Loucy (cell line): ENCODE measurements around the gene ZNF831.

Experiments
- H2AFZ ChIP-seq: fragments of 200-600 bp; sonication (generic); 2 replicates; pipeline ENCODE4 v1.6.0; 2016; ENCODE audit warnings: antibody characterized with exemption, mild to moderate bottlenecking, low read length, moderate library complexity
- H3F3A ChIP-seq: fragments of 200-600 bp; 2 replicates; pipeline ENCODE4 v1.6.0; 2016; ENCODE audit warnings: antibody characterized with exemption, low read depth, mild to moderate bottlenecking
- H3K27me3 ChIP-seq: fragments of 200-600 bp; sonication (generic); 2 replicates; pipeline ENCODE4 v1.6.1; 2014; ENCODE audit warnings: low read length, mild to moderate bottlenecking; ENCODE audit not compliant: insufficient read depth, poor library complexity, severe bottlenecking
- H3K36me3 ChIP-seq: fragments of 200-600 bp; sonication (generic); 2 replicates; pipeline ENCODE4 v1.6.1; 2016; ENCODE audit warnings: low read length; ENCODE audit not compliant: insufficient read depth
- H3K4me1 ChIP-seq: fragments of 200-600 bp; sonication (generic); 2 replicates; pipeline ENCODE4 v1.5.1; 2014; ENCODE audit warnings: low read length, mild to moderate bottlenecking; ENCODE audit not compliant: insufficient read depth, poor library complexity, severe bottlenecking
- H3K4me2 ChIP-seq: fragments of 200-600 bp; sonication (generic); 2 replicates; pipeline ENCODE4 v1.6.0; 2014; ENCODE audit warnings: antibody characterized with exemption, low read length, low read depth, mild to moderate bottlenecking; ENCODE audit not compliant: poor library complexity, severe bottlenecking
- H3K4me3 ChIP-seq: fragments of 200-600 bp; sonication (generic); 2 replicates; pipeline ENCODE4 v1.5.1; 2014; ENCODE audit warnings: low read length, mild to moderate bottlenecking, mixed read lengths; ENCODE audit not compliant: poor library complexity, severe bottlenecking
- H3K79me2 ChIP-seq: fragments of 200-600 bp; sonication (generic); 2 replicates; pipeline ENCODE4 v1.6.1; 2014; ENCODE audit warnings: low read length; ENCODE audit not compliant: insufficient read depth
- H3K9ac ChIP-seq: fragments of 200-600 bp; sonication (generic); 2 replicates; pipeline ENCODE4 v1.6.0; 2014; ENCODE audit warnings: mild to moderate bottlenecking, low read depth, low read length, moderate library complexity; ENCODE audit not compliant: poor library complexity, severe bottlenecking
- H3K9me2 ChIP-seq: fragments of 200-600 bp; sonication (generic); replicated peaks from 2 replicates; pipeline ENCODE4 v1.6.1; 2016; ENCODE audit warnings: low read depth, low read length, mixed read lengths
- H3K9me3 ChIP-seq: fragments of 200-600 bp; sonication (generic); 2 replicates; pipeline ENCODE4 v1.6.1; 2014; ENCODE audit warnings: mild to moderate bottlenecking, antibody characterized with exemption, low read length, low read depth; ENCODE audit not compliant: insufficient read depth
- H4K20me1 ChIP-seq: fragments of 200-600 bp; sonication (generic); 2 replicates; pipeline ENCODE4 v1.6.0; 2014; ENCODE audit warnings: antibody characterized with exemption, low read length, mild to moderate bottlenecking; ENCODE audit not compliant: insufficient read depth, poor library complexity, severe bottlenecking
- EZH2phosphoT487 ChIP-seq: fragments of 200-600 bp; IDR thresholded peaks from 2 replicates; pipeline ENCODE4 v1.6.1; 2018; ENCODE audit warnings: antibody characterized with exemption, mild to moderate bottlenecking, moderate library complexity, borderline replicate concordance
- TF ChIP-seq, protein P1 (sequence below): fragments of 200-600 bp; sonication (generic); conservative IDR thresholded peaks from 2 replicates; pipeline ENCODE4 v1.5.1; 2014; ENCODE audit warnings: mild to moderate bottlenecking, antibody characterized with exemption, low read length

ZNF831 gene

DNA sequence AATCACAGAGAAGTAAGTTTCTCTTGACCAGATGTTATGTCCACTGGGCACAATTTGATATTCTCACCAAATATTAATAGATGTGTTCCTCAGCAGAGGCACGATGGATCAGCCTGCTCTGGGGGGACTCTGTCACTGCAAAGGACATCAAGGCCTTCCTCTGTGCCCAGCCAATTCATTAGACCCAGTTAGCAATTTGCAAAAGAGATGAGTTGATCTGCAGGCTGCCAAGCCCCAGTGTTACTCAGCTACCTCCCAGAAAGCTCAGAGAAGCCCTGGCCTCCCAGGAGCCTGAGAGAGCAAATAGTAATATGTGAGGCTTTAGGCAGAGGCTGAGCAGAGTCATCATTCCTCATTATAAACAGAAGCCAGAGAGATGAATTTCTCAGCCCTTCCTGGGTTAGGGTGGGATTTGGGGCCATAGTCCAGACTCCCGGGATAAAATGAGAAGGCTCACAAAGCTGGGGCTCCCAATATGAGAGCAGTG is 54.2 kb downstream of the ZNF831 start:
- Histone ChIP-seq H3K9me3 (no peaks in the 10 kb centered on the region), H3F3A (no peaks in the 10 kb centered on the region), H2AFZ (no peak overlapping the region), H3K36me3 (no peaks in the 10 kb centered on the region), H3K27me3 (no peaks in the 10 kb centered on the region), H3K79me2 (no peaks in the 10 kb centered on the region), H3K9me2 (no peaks in the 10 kb centered on the region), H3K9ac (no peak overlapping the region), H3K4me2 (no peak overlapping the region), H3K4me3 (no peak overlapping the region), H4K20me1 (no peaks in the 10 kb centered on the region), H3K4me1 (no peaks in the 10 kb centered on the region)
- TF ChIP-seq, protein P1, sequence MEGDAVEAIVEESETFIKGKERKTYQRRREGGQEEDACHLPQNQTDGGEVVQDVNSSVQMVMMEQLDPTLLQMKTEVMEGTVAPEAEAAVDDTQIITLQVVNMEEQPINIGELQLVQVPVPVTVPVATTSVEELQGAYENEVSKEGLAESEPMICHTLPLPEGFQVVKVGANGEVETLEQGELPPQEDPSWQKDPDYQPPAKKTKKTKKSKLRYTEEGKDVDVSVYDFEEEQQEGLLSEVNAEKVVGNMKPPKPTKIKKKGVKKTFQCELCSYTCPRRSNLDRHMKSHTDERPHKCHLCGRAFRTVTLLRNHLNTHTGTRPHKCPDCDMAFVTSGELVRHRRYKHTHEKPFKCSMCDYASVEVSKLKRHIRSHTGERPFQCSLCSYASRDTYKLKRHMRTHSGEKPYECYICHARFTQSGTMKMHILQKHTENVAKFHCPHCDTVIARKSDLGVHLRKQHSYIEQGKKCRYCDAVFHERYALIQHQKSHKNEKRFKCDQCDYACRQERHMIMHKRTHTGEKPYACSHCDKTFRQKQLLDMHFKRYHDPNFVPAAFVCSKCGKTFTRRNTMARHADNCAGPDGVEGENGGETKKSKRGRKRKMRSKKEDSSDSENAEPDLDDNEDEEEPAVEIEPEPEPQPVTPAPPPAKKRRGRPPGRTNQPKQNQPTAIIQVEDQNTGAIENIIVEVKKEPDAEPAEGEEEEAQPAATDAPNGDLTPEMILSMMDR, result no peak
- no peak for TF ChIP-seq EZH2phosphoT487

DNA sequence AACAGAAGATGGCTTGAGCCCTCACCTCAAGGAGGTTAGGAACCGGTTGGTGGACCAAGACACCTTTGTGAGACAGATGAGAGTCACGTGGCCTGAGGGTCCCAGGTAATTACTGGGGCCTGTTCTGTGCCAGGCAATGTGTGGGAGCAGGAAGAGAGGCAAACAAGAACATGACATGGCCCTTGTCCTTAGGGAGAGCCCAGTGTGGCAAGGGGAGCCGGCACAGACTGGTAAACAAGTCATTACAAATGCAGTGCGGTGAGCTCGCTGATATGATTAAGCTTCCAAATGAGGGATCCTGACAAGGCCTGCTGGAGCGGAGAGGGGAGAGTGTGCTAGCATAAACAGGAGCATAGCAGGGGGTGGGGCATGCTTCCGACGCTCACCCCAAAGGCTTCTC is 55.6 kb downstream of the ZNF831 start:
- H3K4me3 ChIP-seq, result no peak overlapping the region
- TF ChIP-seq, protein P1, result no peak
- no peak for TF ChIP-seq EZH2phosphoT487
- H3K4me2 ChIP-seq, result no peak overlapping the region
- no peaks in the 10 kb centered on the region for H3K4me1 ChIP-seq
- no peaks in the 10 kb centered on the region for H3F3A ChIP-seq
- no peaks in the 10 kb centered on the region for H3K9me2 ChIP-seq
- no peaks in the 10 kb centered on the region for H4K20me1 ChIP-seq
- H3K9me3 ChIP-seq, result no peaks in the 10 kb centered on the region
- no peaks in the 10 kb centered on the region for H3K79me2 ChIP-seq
- H3K27me3 ChIP-seq, result no peaks in the 10 kb centered on the region
- H3K9ac ChIP-seq, result no peak overlapping the region
- no peak overlapping the region for H2AFZ ChIP-seq
- no peaks in the 10 kb centered on the region for H3K36me3 ChIP-seq

DNA sequence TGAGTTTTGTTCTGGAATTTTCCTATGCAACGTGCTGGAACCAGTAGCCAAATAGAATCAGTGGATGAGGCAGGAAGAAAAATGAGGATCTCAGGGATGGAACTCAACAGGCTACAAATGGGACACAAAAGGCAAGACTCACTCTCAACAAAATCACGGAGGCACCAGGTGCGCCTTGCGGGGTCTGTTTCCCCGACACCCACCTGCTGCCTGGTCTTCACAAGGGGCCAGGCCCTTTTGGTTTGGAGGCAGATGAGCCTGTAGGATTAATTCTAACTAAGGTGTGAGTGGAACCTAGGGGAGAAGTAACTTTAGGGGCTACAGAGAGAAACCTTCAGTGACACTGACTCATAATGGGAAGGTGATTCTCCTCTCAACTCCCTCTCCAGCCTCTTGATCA is 56.5 kb downstream of the ZNF831 start:
- TF ChIP-seq, protein P1, result no peak
- TF ChIP-seq EZH2phosphoT487, result no peak
- Histone ChIP-seq H3K4me1 (no peaks in the 10 kb centered on the region), H4K20me1 (no peaks in the 10 kb centered on the region), H3K79me2 (no peaks in the 10 kb centered on the region), H3K4me3 (no peak overlapping the region), H3F3A (no peaks in the 10 kb centered on the region), H3K27me3 (no peaks in the 10 kb centered on the region), H3K4me2 (no peak overlapping the region), H3K9me2 (no peaks in the 10 kb centered on the region), H2AFZ (no peak overlapping the region), H3K36me3 (no peaks in the 10 kb centered on the region), H3K9ac (no peak overlapping the region), H3K9me3 (no peaks in the 10 kb centered on the region)
